Stimulated activated CD8-positive, alpha-beta memory T cell treated with anti-CD3 and anti-CD28 coated beads, Interleukin-4, amount 100 ng/mL, for 24 hours (primary cell): ENCODE data around the gene RPL22L1.
"Not testable (repeated sequence)": the region's sequence is repeated elsewhere in the genome, so short reads cannot be mapped to it uniquely, and the experiment has no call there.

ENCODE experiments used
- DNase-seq: peaks from one replicate; pipeline ENCODE4 v3.0.0-alpha.2; 2020; ENCODE audit warnings: low read depth

RPL22L1 gene

GRCh38 chr3:170869645-170870593 is at the start of gene RPL22L1:
RPL22L1 (minus strand) TSS chr3:170870195; CDS start chr3:170870167, 28 bp downstream.
- DNase-seq: peak; percentile 86

- DNase-seq: no peak
Observed at GRCh38 chr3:170918715-170919114, 48.7 kb upstream of the RPL22L1 start.

GRCh38 chr3:170914690-170915089 is 44.7 kb upstream of the RPL22L1 start:
- no peak for DNase-seq

- DNase-seq: no peak
Observed at GRCh38 chr3:170914212-170914611, 44.2 kb upstream of the RPL22L1 start.

- no peak for DNase-seq
Observed at GRCh38 chr3:170911051-170911450, 41.1 kb upstream of the RPL22L1 start.

GRCh38 chr3:170910542-170910941 is 40.5 kb upstream of the RPL22L1 start:
- DNase-seq: no peak

GRCh38 chr3:170909129-170909903 is 39.3 kb upstream of the RPL22L1 start:
- DNase-seq: no peak

- DNase-seq: peak; percentile 94
Observed at GRCh38 chr3:170908235-170909116, 38.5 kb upstream of the RPL22L1 start, which contains the start of gene EIF5A2. EIF5A2 (minus strand) TSS chr3:170908637; CDS start chr3:170907806, 831 bp downstream.

- DNase-seq: no peak
Observed at GRCh38 chr3:170907637-170908234, 37.7 kb upstream of the RPL22L1 start.

- DNase-seq: no peak
Observed at GRCh38 chr3:170905862-170906261, 35.9 kb upstream of the RPL22L1 start.

- DNase-seq: no peak
Observed at GRCh38 chr3:170903123-170903522, 33.1 kb upstream of the RPL22L1 start.

GRCh38 chr3:170899455-170899854 is 29.5 kb upstream of the RPL22L1 start:
- DNase-seq: no peak

- DNase-seq: no peak
Observed at GRCh38 chr3:170897978-170898377, 28.0 kb upstream of the RPL22L1 start.

- not testable (repeated sequence) for DNase-seq
Observed at GRCh38 chr3:170897199-170897598, 27.2 kb upstream of the RPL22L1 start.

- DNase-seq: no peak
Observed at GRCh38 chr3:170896781-170897180, 26.8 kb upstream of the RPL22L1 start.

- DNase-seq: not testable (repeated sequence)
Observed at GRCh38 chr3:170896333-170896732, 26.3 kb upstream of the RPL22L1 start.

- DNase-seq: no peak
Observed at GRCh38 chr3:170893895-170894294, 23.9 kb upstream of the RPL22L1 start.

GRCh38 chr3:170889630-170890029 is 19.6 kb upstream of the RPL22L1 start:
- no peak for DNase-seq

GRCh38 chr3:170889132-170889531 is 19.1 kb upstream of the RPL22L1 start:
- DNase-seq: no peak

- DNase-seq: not testable (repeated sequence)
Observed at GRCh38 chr3:170884109-170884930, 14.3 kb upstream of the RPL22L1 start.
